Panc1 (cell line): Measurements from ENCODE around the gene STK11IP. TPM values are rescaled to one million over a fixed set of nuclear protein-coding genes. Genes with fewer than 3 reads are reported as not detected.

Experiments used
- ATAC-seq: fragments of 200-7000 bp; cut with Tn5 transposase; 2 replicates; pipeline ENCODE4 v1.9.1; 2020; ENCODE audit warnings: mild to moderate bottlenecking, moderate library complexity
- BruUV-seq: library from RNA; stranded (reverse); fragments of 400-500 nt; replicated peaks from 2 replicates; lab custom pipeline; 2021; lab: Mats Ljungman, UMichigan
- CTCF ChIA-PET: fragments of 300-600 bp; sonication (Branson Sonifier 250); formaldehyde crosslinking; loops from one replicate; lab custom pipeline; 2022; ENCODE audit warnings: antibody characterized with exemption; lab: Charles Lee
- POLR2A ChIA-PET: fragments of 300-600 bp; sonication (Branson Sonifier 250); formaldehyde crosslinking; loops from one replicate; lab custom pipeline; 2022; ENCODE audit warnings: antibody characterized with exemption; lab: Charles Lee
- DNase-seq: peaks from one replicate; pipeline ENCODE4 v3.0.0-alpha.2; 2010; ENCODE audit warnings: low read depth, low spot score
- H3K27ac ChIP-seq: 2 replicates; pipeline ENCODE4 v1.5.1; 2011; ENCODE audit warnings: mild to moderate bottlenecking, low read length, inconsistent platforms
- H3K27me3 ChIP-seq: fragments of 200-500 bp; sonication (Bioruptor generic); 2 replicates; pipeline ENCODE4 v1.6.0; 2014; ENCODE audit warnings: low read length, inconsistent platforms; ENCODE audit not compliant: control insufficient read depth, insufficient read depth
- H3K36me3 ChIP-seq: fragments of 200-500 bp; sonication (Bioruptor generic); 2 replicates; pipeline ENCODE4 v1.5.1; 2014; ENCODE audit warnings: inconsistent platforms, mild to moderate bottlenecking, low read length, moderate library complexity; ENCODE audit not compliant: control insufficient read depth, insufficient read depth
- H3K4me1 ChIP-seq: 2 replicates; pipeline ENCODE4 v1.5.1; 2011; ENCODE audit warnings: inconsistent platforms, mild to moderate bottlenecking, low read length, moderate library complexity; ENCODE audit not compliant: control insufficient read depth, insufficient read depth
- H3K4me3 ChIP-seq, 2 experiments: 2 replicates each; pipeline ENCODE4 v1.5.1; 2011 to 2012; ENCODE audit warnings: low read depth in 2 of 2, low read length in 2 of 2, mild to moderate bottlenecking in 2 of 2, inconsistent platforms in 1 of 2, moderate library complexity in 1 of 2
- H3K9me3 ChIP-seq: fragments of 200-500 bp; sonication (Bioruptor generic); 2 replicates; pipeline ENCODE4 v1.5.1; 2014; ENCODE audit warnings: low read depth, mild to moderate bottlenecking, inconsistent platforms, low read length, moderate library complexity; ENCODE audit not compliant: control insufficient read depth, insufficient read depth
- CTCF ChIP-seq: fragments of 450-650 bp; IDR thresholded peaks from 2 replicates; pipeline ENCODE4 v1.5.1; 2017; ENCODE audit warnings: mild to moderate bottlenecking
- POLR2AphosphoS5 ChIP-seq: IDR thresholded peaks from 2 replicates; pipeline ENCODE4 v1.6.1; 2012; ENCODE audit warnings: mild to moderate bottlenecking, low read depth, low read length, moderate library complexity
- REST ChIP-seq, 2 experiments: IDR thresholded peaks; 2 replicates each; pipeline ENCODE4 v1.6.1; 2011 to 2012; ENCODE audit warnings: low read depth in 2 of 2, control low read depth in 1 of 2, low read length in 1 of 2, mild to moderate bottlenecking in 1 of 2, moderate library complexity in 1 of 2; ENCODE audit not compliant: insufficient read depth in 1 of 2
- SIN3A ChIP-seq: IDR thresholded peaks from 2 replicates; pipeline ENCODE4 v1.6.1; 2012; ENCODE audit warnings: low read depth, mild to moderate bottlenecking, low read length, moderate library complexity, borderline replicate concordance; ENCODE audit not compliant: insufficient read depth
- TCF7L2 ChIP-seq: IDR thresholded peaks from 2 replicates; pipeline ENCODE4 v1.6.1; 2011; ENCODE audit warnings: mild to moderate bottlenecking, low read depth, low read length, inconsistent platforms
- in situ Hi-C: cut with HindIII; loops from 2 replicates; pipeline ENCODE4 v1.10.0; 2016; ENCODE audit warnings: low sequenced_read_pairs, low pct_unique_long_range_greater_than_20kb
- intact Hi-C: fragments of 100-400 bp; cut with micrococcal nuclease; formaldehyde crosslinking; loops from one replicate; pipeline ENCODE4 v1.10.0; 2022; ENCODE audit not compliant: unreplicated experiment
- total RNA-seq: library from RNA; stranded (reverse); gene quantifications from one replicate; pipeline ENCODE4 v1.2.1, GENCODE V29; 2021; ENCODE audit not compliant: unreplicated experiment

Gene STK11IP
- total RNA-seq, 1 experiment from 2014 or later, result 48.2 TPM

GRCh38 chr2:219632760-219633105, 35.1 kb downstream of the STK11IP start:
- in situ Hi-C loops, result no loop called here
- intact Hi-C loops, result no loop called here
- no peak overlapping the region for H3K27ac ChIP-seq
- H3K4me1 ChIP-seq, result no peaks in the 10 kb centered on the region; the same call in 1 of the 2 replicates
- no peaks in the 10 kb centered on the region for H3K36me3 ChIP-seq
- ChIA-PET POLR2A (no interaction called here), CTCF (interaction anchor here (0.6 kb wide), 1 partner anchor 205 kb away, joined by 3 read pairs; no protein-coding TSS in a partner anchor)
- TF ChIP-seq SIN3A (no peak), REST (IDR thresholded peaks at IDR 0.05; ENCODE audit: insufficient read depth in 1 of 2, low read depth in 2 of 2, low read length in 1 of 2) (no peak), CTCF (no peak), POLR2AphosphoS5 (no peak), TCF7L2 (no peak)
- no peaks in the 10 kb centered on the region for H3K9me3 ChIP-seq
- no peaks in the 10 kb centered on the region for H3K27me3 ChIP-seq
- DNase-seq, result no peak
- H3K4me3 ChIP-seq, result no peak overlapping the region
- no peak for ATAC-seq
- BruUV-seq, result no TSS peak

- ATAC-seq (no peak), DNase-seq (no peak)
- ChIA-PET CTCF (no interaction called here), POLR2A (no interaction called here)
- H3K4me3 ChIP-seq, result no peak overlapping the region
- intact Hi-C loops (no loop called here), in situ Hi-C loops (no loop called here)
- no peak overlapping the region for H3K27ac ChIP-seq
- no peaks in the 10 kb centered on the region for H3K36me3 ChIP-seq
- no TSS peak for BruUV-seq
- TF ChIP-seq SIN3A (no peak), REST (IDR thresholded peaks at IDR 0.05; ENCODE audit: insufficient read depth in 1 of 2, low read depth in 2 of 2, low read length in 1 of 2) (no peak), TCF7L2 (no peak), CTCF (no peak), POLR2AphosphoS5 (no peak)
- no peaks in the 10 kb centered on the region for H3K4me1 ChIP-seq
- no peaks in the 10 kb centered on the region for H3K27me3 ChIP-seq
- no peaks in the 10 kb centered on the region for H3K9me3 ChIP-seq
These were observed 35.8 kb downstream of the STK11IP start for GRCh38 chr2:219633276-219634065.
